ENCODE data around the gene TMEM43.
"Not testable (repeated sequence)": the region's sequence is repeated elsewhere in the genome, so short reads cannot be mapped to it uniquely, and the experiment has no call there.

TMEM43 gene

DNA sequence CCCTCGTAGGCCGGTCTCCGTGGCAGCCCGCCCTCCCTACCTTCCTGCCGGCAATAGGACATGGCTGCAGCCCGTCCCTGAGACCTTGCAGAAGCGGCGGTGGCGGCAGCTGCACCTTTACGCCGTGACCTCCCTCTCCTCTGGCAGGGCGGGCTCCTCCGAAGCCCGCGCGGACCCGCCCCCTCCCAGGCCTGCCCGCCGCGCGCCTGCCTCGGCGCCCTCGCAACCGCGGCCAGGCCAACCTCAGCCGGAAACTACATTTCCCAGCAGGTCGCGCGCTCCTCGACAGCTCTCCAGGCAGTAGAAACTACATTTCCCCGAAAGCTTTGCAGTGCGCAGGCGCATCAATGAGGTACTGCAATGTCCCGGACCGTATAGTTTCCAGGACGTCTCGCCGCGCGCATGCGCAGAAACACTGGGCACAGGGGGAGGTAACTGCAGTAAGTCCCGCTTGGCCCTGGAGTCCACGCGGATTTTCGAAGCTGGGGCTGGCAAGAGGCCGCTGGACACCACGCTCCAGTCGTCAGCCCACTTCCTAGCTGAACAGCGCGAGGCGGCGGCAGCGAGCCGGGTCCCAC lies at the start of gene TMEM43, which contains the start of gene CHCHD4:
TMEM43 (plus strand) TSS at position 438 of the 578 bp plus-strand sequence. CDS start 142 bp downstream, outside the sequence.
CHCHD4 (minus strand) TSS at position 256 of the 578 bp plus-strand sequence; CDS start at position 62, 194 bp downstream.
- Mint-ChIP-seq H3K27me3 (ENCODE audit: low read depth) (no peaks in the 10 kb centered on the region), H3K9me3 (no peaks in the 10 kb centered on the region), H3K4me3 (peak within 1 kb of the TSS; percentile 96), H3K4me1 (ENCODE audit: low read depth) (peaks cover 56% of the 10 kb centered on the region), H3K27ac (peak within 1 kb of the TSS; percentile 92), H3K36me3 (ENCODE audit: low read depth) (peaks cover 41% of the 10 kb centered on the region)

DNA sequence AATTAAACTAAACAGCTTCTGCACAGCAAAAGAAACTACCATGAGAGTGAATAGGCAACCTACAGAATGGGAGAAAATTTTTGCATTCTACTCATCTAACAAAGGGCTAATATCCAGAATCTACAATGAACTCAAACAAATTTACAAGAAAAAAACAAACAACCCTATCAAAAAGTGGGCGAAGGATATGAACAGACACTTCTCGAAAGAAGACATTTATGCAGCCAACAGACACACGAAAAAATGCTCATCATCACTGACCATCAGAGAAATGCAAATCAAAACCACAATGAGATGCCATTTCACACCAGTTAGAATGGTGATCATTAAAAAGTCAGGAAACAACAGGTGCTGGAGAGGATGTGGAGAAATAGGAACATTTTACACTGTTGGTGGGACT lies 49.6 kb upstream of the TMEM43 start:
- not testable (repeated sequence) for H3K27me3 Mint-ChIP-seq (ENCODE audit: low read depth); H3K4me1 Mint-ChIP-seq (ENCODE audit: low read depth); H3K27ac Mint-ChIP-seq; H3K36me3 Mint-ChIP-seq (ENCODE audit: low read depth); H3K4me3 Mint-ChIP-seq
- peaks cover 31% of the 10 kb centered on the region for H3K9me3 Mint-ChIP-seq

- Mint-ChIP-seq H3K4me1 (ENCODE audit: low read depth) (peaks cover 4% of the 10 kb centered on the region), H3K27ac (no peak overlapping the region), H3K4me3 (no peak overlapping the region), H3K27me3 (ENCODE audit: low read depth) (no peaks in the 10 kb centered on the region), H3K9me3 (peaks cover 34% of the 10 kb centered on the region), H3K36me3 (ENCODE audit: low read depth) (no peaks in the 10 kb centered on the region)
Measured at GRCh38 chr3:14077310-14077709, 47.5 kb upstream of the TMEM43 start.

DNA sequence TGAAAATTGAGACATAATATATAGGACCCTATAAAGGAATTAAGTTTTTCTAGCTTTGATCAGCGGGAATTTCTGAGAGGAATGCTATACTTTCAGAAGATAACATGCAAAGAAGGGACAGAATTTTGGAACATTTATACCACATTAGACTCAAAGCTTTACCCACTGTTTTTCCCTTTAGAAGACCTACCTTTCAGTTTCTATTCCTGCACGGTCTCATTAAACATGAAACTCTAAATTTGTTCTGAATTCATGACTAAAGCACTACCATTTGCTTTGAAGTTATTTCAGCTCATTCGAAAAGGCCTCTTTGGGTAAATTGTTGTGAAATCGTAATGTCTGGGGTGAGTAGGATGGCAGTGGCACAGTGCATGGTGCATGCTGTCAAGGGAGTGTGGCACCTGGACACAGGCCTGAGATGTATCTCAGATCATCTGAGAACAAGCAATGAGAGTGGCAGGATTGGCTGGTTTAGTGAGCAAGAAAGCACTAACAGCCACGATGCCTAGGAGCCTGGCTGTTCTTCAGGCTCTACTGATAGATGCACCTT lies 42.7 kb upstream of the TMEM43 start:
- Mint-ChIP-seq H3K27me3 (ENCODE audit: low read depth) (no peaks in the 10 kb centered on the region), H3K27ac (no peak overlapping the region), H3K36me3 (ENCODE audit: low read depth) (no peaks in the 10 kb centered on the region), H3K4me1 (ENCODE audit: low read depth) (peaks cover 5% of the 10 kb centered on the region), H3K9me3 (peaks cover 37% of the 10 kb centered on the region), H3K4me3 (peak overlapping the region; percentile 18)

DNA sequence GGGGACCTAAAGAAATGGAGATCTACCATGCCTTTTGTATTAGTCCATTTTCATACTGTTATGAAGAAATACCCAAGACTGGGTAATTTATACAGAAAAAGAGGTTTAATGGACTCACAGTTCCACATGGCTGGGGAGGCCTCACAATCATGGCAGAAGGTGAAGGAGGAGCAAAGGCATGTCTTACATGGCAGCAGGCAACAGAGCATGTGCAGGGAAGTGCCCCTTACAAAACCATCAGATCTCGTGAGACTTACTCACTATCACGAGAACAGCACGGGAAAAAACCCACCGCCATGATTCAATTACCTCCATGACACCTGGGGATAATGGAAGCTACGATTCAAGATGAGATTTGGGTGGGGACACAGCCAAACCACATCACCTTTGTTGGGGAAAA lies 37.4 kb upstream of the TMEM43 start:
- H3K27ac Mint-ChIP-seq; H3K36me3 Mint-ChIP-seq (ENCODE audit: low read depth); H3K27me3 Mint-ChIP-seq (ENCODE audit: low read depth); H3K4me1 Mint-ChIP-seq (ENCODE audit: low read depth); H3K4me3 Mint-ChIP-seq: not testable (repeated sequence)
- peaks cover 32% of the 10 kb centered on the region for H3K9me3 Mint-ChIP-seq

- not testable (repeated sequence) for H3K27ac Mint-ChIP-seq; H3K4me3 Mint-ChIP-seq; H3K27me3 Mint-ChIP-seq (ENCODE audit: low read depth); H3K4me1 Mint-ChIP-seq (ENCODE audit: low read depth); H3K36me3 Mint-ChIP-seq (ENCODE audit: low read depth)
- peaks cover 25% of the 10 kb centered on the region for H3K9me3 Mint-ChIP-seq
Measured at GRCh38 chr3:14091959-14092358, 32.9 kb upstream of the TMEM43 start.

DNA sequence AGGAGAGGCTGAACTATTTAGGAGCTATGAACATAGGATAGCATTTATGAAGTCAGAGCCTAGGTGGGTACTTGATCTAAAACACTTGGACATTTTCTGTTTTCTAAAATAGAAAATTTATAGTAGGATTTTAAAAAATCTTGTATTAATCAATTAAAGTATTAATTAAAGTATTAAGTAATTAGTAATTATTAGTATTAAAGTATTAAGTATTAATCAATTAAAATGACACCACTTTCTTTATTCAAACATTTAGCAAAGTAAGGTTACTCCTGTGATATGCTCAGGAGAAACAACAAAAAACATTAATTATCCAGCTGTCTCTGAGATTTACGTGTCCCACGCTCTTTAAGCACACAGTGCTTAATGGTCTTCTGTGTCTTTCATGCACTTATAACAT lies 32.4 kb upstream of the TMEM43 start:
- H3K36me3 Mint-ChIP-seq (ENCODE audit: low read depth), result no peaks in the 10 kb centered on the region
- H3K9me3 Mint-ChIP-seq, result peaks cover 20% of the 10 kb centered on the region
- H3K27ac Mint-ChIP-seq, result no peak overlapping the region
- H3K4me3 Mint-ChIP-seq, result no peak overlapping the region
- H3K4me1 Mint-ChIP-seq (ENCODE audit: low read depth), result no peaks in the 10 kb centered on the region
- peaks cover 4% of the 10 kb centered on the region for H3K27me3 Mint-ChIP-seq (ENCODE audit: low read depth)

- Mint-ChIP-seq H3K9me3 (peaks cover 7% of the 10 kb centered on the region), H3K27me3 (ENCODE audit: low read depth) (no peaks in the 10 kb centered on the region), H3K4me3 (no peak overlapping the region), H3K36me3 (ENCODE audit: low read depth) (no peaks in the 10 kb centered on the region), H3K4me1 (ENCODE audit: low read depth) (no peaks in the 10 kb centered on the region), H3K27ac (no peak overlapping the region)
Measured at GRCh38 chr3:14093831-14094230, 31.0 kb upstream of the TMEM43 start.

GRCh38 chr3:14096742-14097141 lies 28.1 kb upstream of the TMEM43 start:
- H3K27me3 Mint-ChIP-seq (ENCODE audit: low read depth), result peaks cover 13% of the 10 kb centered on the region
- no peak overlapping the region for H3K4me3 Mint-ChIP-seq
- no peaks in the 10 kb centered on the region for H3K36me3 Mint-ChIP-seq (ENCODE audit: low read depth)
- H3K4me1 Mint-ChIP-seq (ENCODE audit: low read depth), result no peaks in the 10 kb centered on the region
- no peak overlapping the region for H3K27ac Mint-ChIP-seq
- H3K9me3 Mint-ChIP-seq, result no peaks in the 10 kb centered on the region

GRCh38 chr3:14097616-14098391 lies 27.0 kb upstream of the TMEM43 start:
- no peaks in the 10 kb centered on the region for H3K9me3 Mint-ChIP-seq
- no peaks in the 10 kb centered on the region for H3K36me3 Mint-ChIP-seq (ENCODE audit: low read depth)
- H3K27ac Mint-ChIP-seq, result no peak overlapping the region
- H3K27me3 Mint-ChIP-seq (ENCODE audit: low read depth), result peaks cover 20% of the 10 kb centered on the region
- no peaks in the 10 kb centered on the region for H3K4me1 Mint-ChIP-seq (ENCODE audit: low read depth)
- H3K4me3 Mint-ChIP-seq, result no peak overlapping the region

GRCh38 chr3:14109821-14110220 lies 15.0 kb upstream of the TMEM43 start:
- not testable (repeated sequence) for H3K4me3 Mint-ChIP-seq; H3K27me3 Mint-ChIP-seq (ENCODE audit: low read depth); H3K9me3 Mint-ChIP-seq; H3K27ac Mint-ChIP-seq; H3K4me1 Mint-ChIP-seq (ENCODE audit: low read depth)
- peaks cover 19% of the 10 kb centered on the region for H3K36me3 Mint-ChIP-seq (ENCODE audit: low read depth)

DNA sequence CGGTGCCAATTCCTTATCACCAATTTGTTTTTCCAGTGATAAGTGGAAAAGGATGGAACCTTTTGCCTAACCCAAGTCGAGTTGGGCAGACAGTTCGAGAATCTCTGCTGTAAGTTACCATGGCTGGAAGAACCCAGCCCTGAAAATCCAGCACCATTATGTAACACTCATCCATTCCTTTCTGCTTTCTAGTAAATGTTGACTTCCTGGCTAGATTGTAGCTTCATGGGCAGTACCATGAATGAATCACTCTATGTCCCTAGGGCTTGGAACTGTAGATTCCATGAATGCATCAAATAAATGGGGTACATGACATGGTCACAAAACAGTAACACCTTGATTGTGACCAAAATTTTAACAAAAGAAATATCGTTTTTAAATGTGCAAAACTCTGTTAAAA lies 14.2 kb upstream of the TMEM43 start:
- peaks cover 3% of the 10 kb centered on the region for H3K27me3 Mint-ChIP-seq (ENCODE audit: low read depth)
- H3K36me3 Mint-ChIP-seq (ENCODE audit: low read depth), result peaks cover 19% of the 10 kb centered on the region
- no peaks in the 10 kb centered on the region for H3K4me1 Mint-ChIP-seq (ENCODE audit: low read depth)
- H3K4me3 Mint-ChIP-seq, result no peak overlapping the region
- H3K9me3 Mint-ChIP-seq, result no peaks in the 10 kb centered on the region
- H3K27ac Mint-ChIP-seq, result no peak overlapping the region

- Mint-ChIP-seq H3K27ac (no peak overlapping the region), H3K36me3 (ENCODE audit: low read depth) (peaks cover 19% of the 10 kb centered on the region), H3K9me3 (no peaks in the 10 kb centered on the region), H3K4me1 (ENCODE audit: low read depth) (no peaks in the 10 kb centered on the region), H3K27me3 (ENCODE audit: low read depth) (no peaks in the 10 kb centered on the region), H3K4me3 (no peak overlapping the region)
Measured at GRCh38 chr3:14113965-14114635, 10.8 kb upstream of the TMEM43 start.

DNA sequence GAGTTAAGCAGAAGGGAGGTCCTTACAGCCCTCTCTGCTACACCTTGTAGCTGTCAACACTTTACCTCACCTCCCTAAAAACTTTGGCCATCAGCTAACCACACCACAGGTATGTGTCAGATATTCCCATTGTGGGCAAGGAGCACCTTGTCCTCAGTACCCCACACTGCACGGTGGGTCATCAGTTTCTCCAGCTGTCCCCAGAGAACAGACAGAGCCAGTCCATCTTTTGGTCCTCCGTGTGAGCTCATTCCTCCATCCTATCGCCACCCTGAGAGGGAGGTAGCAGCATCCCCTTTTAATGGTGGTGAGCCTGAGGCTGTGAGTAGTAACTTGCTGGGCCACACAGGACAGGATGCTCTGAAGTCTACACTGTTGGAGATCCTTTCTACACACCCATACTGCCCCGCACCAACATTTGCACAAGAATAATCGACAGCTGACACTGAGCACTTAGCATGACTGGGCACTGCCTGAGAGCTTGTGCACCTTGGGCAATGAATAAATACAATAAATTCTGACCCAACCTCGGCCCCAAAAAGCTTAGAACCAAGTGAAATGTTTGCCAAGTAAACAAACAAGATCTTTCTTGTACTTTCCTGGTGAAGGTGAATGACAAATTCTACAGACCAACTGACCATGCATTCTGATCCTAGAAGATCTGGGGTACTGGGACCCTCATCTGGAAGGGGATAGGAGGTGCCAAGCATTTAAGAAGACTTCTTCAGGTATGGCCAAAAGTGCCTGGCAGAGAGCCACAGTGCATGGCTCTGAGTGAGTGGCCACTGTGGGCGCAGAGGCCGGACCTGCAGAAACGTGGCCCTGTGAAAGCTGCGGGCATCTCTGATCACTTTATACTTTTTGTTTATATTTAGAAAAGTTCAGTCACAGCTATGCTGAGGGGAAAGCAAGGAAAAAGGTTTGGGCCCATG lies 7.1 kb upstream of the TMEM43 start:
- H3K36me3 Mint-ChIP-seq (ENCODE audit: low read depth), result peaks cover 21% of the 10 kb centered on the region
- no peak overlapping the region for H3K27ac Mint-ChIP-seq
- H3K4me3 Mint-ChIP-seq, result no peak overlapping the region

More for the DNA sequence above, 7.1 kb upstream of the TMEM43 start:
- Mint-ChIP-seq H3K4me1 (ENCODE audit: low read depth) (peaks cover 15% of the 10 kb centered on the region), H3K9me3 (no peaks in the 10 kb centered on the region), H3K27me3 (ENCODE audit: low read depth) (no peaks in the 10 kb centered on the region)
